Vagina (tissue), 2 donors: ENCODE data around the gene NME5. TPM values are rescaled to one million over a fixed set of nuclear protein-coding genes. Genes with fewer than 3 reads are reported as not detected.

ENCODE experiments used
- DNase-seq, 2 donors: peaks; one replicate each; pipeline ENCODE4 v3.0.0-alpha.2; 2017; ENCODE audit errors: extremely low spot score in 2 of 2
- H3K27ac ChIP-seq: fragments of 200-600 bp; sonication (generic); one replicate; pipeline ENCODE4 v1.5.1; 2019
- H3K27me3 ChIP-seq: fragments of 200-600 bp; sonication (generic); one replicate; pipeline ENCODE4 v1.5.1; 2019
- H3K36me3 ChIP-seq, 2 donors: fragments of 200-600 bp; sonication (generic); one replicate each; pipeline ENCODE4 v1.5.1; 2017 to 2019
- H3K4me1 ChIP-seq: fragments of 200-600 bp; sonication (generic); one replicate; pipeline ENCODE4 v1.5.1; 2019
- H3K4me3 ChIP-seq, 2 donors: fragments of 200-600 bp; sonication (generic); 1 replicate in 1 of 2; 2 replicates in 1 of 2; pipeline ENCODE4 v1.5.1; 2016 to 2019
- H3K9me3 ChIP-seq: fragments of 200-600 bp; sonication (generic); one replicate; pipeline ENCODE4 v1.5.1; 2019
- CTCF ChIP-seq, 3 experiments: fragments of 450-650 bp in 2 of 3; fragments of 200-600 bp in 1 of 3; sonication (generic) in 1 of 3; IDR thresholded peaks; one replicate each; pipeline ENCODE4 v1.5.1; 2017 to 2019; ENCODE audit warnings: antibody characterized with exemption in 3 of 3, mild to moderate bottlenecking in 2 of 3, moderate library complexity in 2 of 3
- POLR2A ChIP-seq, 2 donors: fragments of 450-650 bp; IDR thresholded peaks; one replicate each; pipeline ENCODE4 v1.6.1; 2017; ENCODE audit warnings: antibody characterized with exemption in 2 of 2, mild to moderate bottlenecking in 2 of 2, moderate library complexity in 2 of 2
- POLR2AphosphoS5 ChIP-seq, 2 donors: sonication (generic); formaldehyde crosslinking; IDR thresholded peaks; one replicate each; pipeline ENCODE4 v1.9.0; 2017; ENCODE audit warnings: antibody characterized with exemption in 2 of 2, mild to moderate bottlenecking in 2 of 2, low read depth in 1 of 2; ENCODE audit not compliant: insufficient read depth in 1 of 2
- intact Hi-C: fragments of 100-400 bp; cut with DNase I; formaldehyde crosslinking; loops from one replicate; pipeline ENCODE4 v1.15.1; 2023
- total RNA-seq: library from RNA; depleted of rRNA; stranded (reverse); fragments of >200 nt; gene quantifications from one replicate; pipeline ENCODE4 v1.2.3, GENCODE V29; 2016

NME5 gene
- total RNA-seq, 1 donor from 2014 or later: not detected

- intact Hi-C loops: no loop called here
- DNase-seq: no peak
- H3K27ac ChIP-seq: no peak overlapping the region
- no peaks in the 10 kb centered on the region for H3K27me3 ChIP-seq
- H3K4me3 ChIP-seq: no peak overlapping the region
- H3K9me3 ChIP-seq: no peaks in the 10 kb centered on the region
- no peak for TF ChIP-seq POLR2AphosphoS5 (IDR thresholded peaks at IDR 0.05; ENCODE audit: insufficient read depth in 1 of 2, low read depth in 1 of 2)
- TF ChIP-seq POLR2A (IDR thresholded peaks at IDR 0.05): no peak
- no peak for TF ChIP-seq CTCF (IDR thresholded peaks at IDR 0.05)
- peaks cover 25% of the 10 kb centered on the region for H3K4me1 ChIP-seq
- no peaks in the 10 kb centered on the region for H3K36me3 ChIP-seq
Observed at GRCh38 chr5:138180841-138181240, 41.6 kb upstream of the NME5 start.

GRCh38 chr5:138180183-138180782, 41.1 kb upstream of the NME5 start:
- Histone ChIP-seq H3K9me3 (no peaks in the 10 kb centered on the region), H3K4me1 (peaks cover 25% of the 10 kb centered on the region), H3K27ac (no peak overlapping the region), H3K36me3 (peaks cover 0 to 4% of the 10 kb centered on the region in 2 donors), H3K27me3 (no peaks in the 10 kb centered on the region), H3K4me3 (no peak overlapping the region)
- DNase-seq: no peak
- intact Hi-C loops: no loop called here
- TF ChIP-seq POLR2AphosphoS5 (IDR thresholded peaks at IDR 0.05; ENCODE audit: insufficient read depth in 1 of 2, low read depth in 1 of 2) (no peak), POLR2A (IDR thresholded peaks at IDR 0.05) (no peak), CTCF (IDR thresholded peaks at IDR 0.05) (no peak)

- Histone ChIP-seq H3K27ac (peak overlapping the region; percentile 86), H3K4me3 (peak overlapping the region; percentile 72 to 94), H3K9me3 (no peaks in the 10 kb centered on the region), H3K27me3 (no peaks in the 10 kb centered on the region), H3K36me3 (peaks cover 0 to 13% of the 10 kb centered on the region in 2 donors), H3K4me1 (peaks cover 25% of the 10 kb centered on the region)
- no peak for DNase-seq
- intact Hi-C loops: no loop called here
- no peak for TF ChIP-seq POLR2A (IDR thresholded peaks at IDR 0.05)
- no peak for TF ChIP-seq CTCF (IDR thresholded peaks at IDR 0.05)
- TF ChIP-seq POLR2AphosphoS5 (IDR thresholded peaks at IDR 0.05; ENCODE audit: insufficient read depth in 1 of 2, low read depth in 1 of 2): no peak
Observed at GRCh38 chr5:138179277-138179857, 40.1 kb upstream of the NME5 start.

- peak within 1 kb of the TSS; percentile 86 for H3K27ac ChIP-seq
- DNase-seq: peak in 1 of 2 donors; percentile 96
- peaks cover 0 to 18% of the 10 kb centered on the region in 2 donors for H3K36me3 ChIP-seq
- H3K4me3 ChIP-seq: peak within 1 kb of the TSS; percentile 72 to 94
- peaks cover 25% of the 10 kb centered on the region for H3K4me1 ChIP-seq
- TF ChIP-seq POLR2A (IDR thresholded peaks at IDR 0.05): peak in 1 of 2 donors; percentile 22
- peak; percentile 60 to 99 for TF ChIP-seq POLR2AphosphoS5 (IDR thresholded peaks at IDR 0.05; ENCODE audit: insufficient read depth in 1 of 2, low read depth in 1 of 2)
- TF ChIP-seq CTCF (IDR thresholded peaks at IDR 0.05): no peak
- intact Hi-C loops: no loop called here
- no peaks in the 10 kb centered on the region for H3K9me3 ChIP-seq
- H3K27me3 ChIP-seq: no peaks in the 10 kb centered on the region
Observed at GRCh38 chr5:138178516-138179276, 39.5 kb upstream of the NME5 start, which contains the start of the genes BRD8 and KIF20A. TSS of gene BRD8 (minus strand) at chr5:138178630. CDS start at chr5:138178614, 16 bp downstream. TSS of gene KIF20A (plus strand) at chr5:138179112. CDS start at chr5:138179681, 569 bp downstream.
